GM19463 (cell line): ENCODE data around the gene KIAA1755.
"Not testable (repeated sequence)": the region's sequence is repeated elsewhere in the genome, so short reads cannot be mapped to it uniquely, and the experiment has no call there.

ENCODE experiments used
- ATAC-seq: cut with Tn5 transposase; IDR thresholded peaks from one replicate; pipeline ENCODE4 v1.9.1; 2021; ENCODE audit warnings: mild to moderate bottlenecking, moderate library complexity; ENCODE audit not compliant: unreplicated experiment

Gene KIAA1755

GRCh38 chr20:38290829-38291814 is 30.6 kb upstream of the KIAA1755 start:
- ATAC-seq: no peak

GRCh38 chr20:38286586-38287531 is 26.3 kb upstream of the KIAA1755 start:
- ATAC-seq: no peak

GRCh38 chr20:38284893-38285444 is 24.4 kb upstream of the KIAA1755 start:
- ATAC-seq: no peak

- not testable (repeated sequence) for ATAC-seq
These were observed 23.6 kb upstream of the KIAA1755 start for GRCh38 chr20:38284066-38284650.

GRCh38 chr20:38283236-38283635 is 22.7 kb upstream of the KIAA1755 start:
- ATAC-seq: no peak

- ATAC-seq: not testable (repeated sequence)
These were observed 20.8 kb upstream of the KIAA1755 start for GRCh38 chr20:38281176-38281915.

- ATAC-seq: no peak
These were observed 18.2 kb upstream of the KIAA1755 start for GRCh38 chr20:38278763-38279162.

- ATAC-seq: no peak
These were observed 17.6 kb upstream of the KIAA1755 start for GRCh38 chr20:38278131-38278530.

- no peak for ATAC-seq
These were observed 17.2 kb upstream of the KIAA1755 start for GRCh38 chr20:38277691-38278090.

GRCh38 chr20:38277285-38277684 is 16.8 kb upstream of the KIAA1755 start:
- ATAC-seq: no peak

- no peak for ATAC-seq
These were observed 15.4 kb upstream of the KIAA1755 start for GRCh38 chr20:38275815-38276550.

GRCh38 chr20:38272961-38273360 is 12.4 kb upstream of the KIAA1755 start:
- no peak for ATAC-seq

GRCh38 chr20:38272398-38272797 is 11.9 kb upstream of the KIAA1755 start:
- no peak for ATAC-seq

- no peak for ATAC-seq
These were observed 11.1 kb upstream of the KIAA1755 start for GRCh38 chr20:38271608-38272120.

- ATAC-seq: no peak
These were observed 10.5 kb upstream of the KIAA1755 start for GRCh38 chr20:38270869-38271605.

GRCh38 chr20:38269715-38270114 is 9.2 kb upstream of the KIAA1755 start:
- ATAC-seq: no peak

- no peak for ATAC-seq
These were observed 8.5 kb upstream of the KIAA1755 start for GRCh38 chr20:38269040-38269439.

GRCh38 chr20:38267901-38268514 is 7.5 kb upstream of the KIAA1755 start:
- no peak for ATAC-seq
